UCSD-AML1 (cell line): ENCODE data around the gene PTPRD.
A peak's percentile ranks its signal among the peaks of the same experiment; 100 is the strongest.

ENCODE experiments used
- DNase-seq: peaks from one replicate; lab custom pipeline; 2025; ENCODE audit not compliant: unreplicated experiment; lab: John Stamatoyannopoulos, UW

PTPRD gene

DNA sequence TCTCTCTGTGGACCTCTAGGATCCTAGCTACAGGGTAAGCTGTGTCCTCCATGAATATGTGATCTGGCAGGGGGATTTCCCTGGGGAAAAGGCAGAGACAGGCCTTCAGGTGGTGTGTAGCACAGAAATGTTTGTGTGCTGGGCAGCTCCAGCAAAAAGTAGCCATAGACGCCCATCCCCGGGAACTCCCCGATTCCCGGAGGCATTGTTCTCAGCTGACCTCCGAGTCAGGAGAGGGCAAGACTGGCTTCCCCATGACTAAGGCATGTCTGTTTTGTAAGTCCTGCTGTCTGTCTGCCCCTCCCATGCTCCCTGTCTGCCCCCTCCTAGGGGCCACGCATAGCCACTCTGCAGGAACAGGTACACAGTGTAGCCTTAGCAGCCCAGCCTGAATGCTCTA lies 834.5 kb downstream of the PTPRD start:
- peak; percentile 4 for DNase-seq

DNA sequence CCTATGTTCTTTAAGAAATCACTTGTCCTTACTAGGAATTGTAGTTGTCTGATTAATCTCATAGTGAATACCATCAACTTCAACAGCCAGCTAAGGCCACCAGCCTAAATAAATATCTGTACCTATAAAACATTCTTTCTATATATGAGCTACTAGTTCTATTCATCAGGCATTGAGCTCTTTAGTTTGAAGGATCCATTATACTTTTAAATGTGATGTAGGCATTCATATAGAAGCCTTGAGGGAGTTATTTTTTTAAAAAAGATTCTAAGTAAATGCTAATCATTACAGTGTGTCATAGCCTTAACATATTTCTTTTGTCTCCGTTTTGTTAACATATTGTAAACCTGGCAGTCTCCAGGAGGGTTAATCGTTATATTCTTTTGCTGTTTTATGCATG lies 838.3 kb downstream of the PTPRD start:
- no peak for DNase-seq

DNA sequence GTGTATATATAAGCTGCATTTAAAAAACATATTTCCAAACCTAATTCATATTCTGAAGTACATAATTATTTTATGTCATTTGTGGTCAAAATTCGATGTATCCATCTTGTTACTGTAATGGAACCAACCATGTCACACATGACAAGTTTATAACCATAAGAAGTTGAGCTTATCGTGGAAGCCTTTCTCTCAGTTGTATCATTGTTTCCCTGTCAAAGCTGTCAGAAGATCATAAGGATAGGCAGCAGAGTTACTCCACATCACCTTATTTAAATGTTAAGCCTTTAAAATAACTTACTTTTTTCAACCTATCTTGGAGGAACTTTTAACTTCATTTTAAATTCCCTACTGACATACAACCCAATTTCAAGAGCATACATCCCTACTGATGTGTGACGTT lies 841.5 kb downstream of the PTPRD start:
- no peak for DNase-seq

DNA sequence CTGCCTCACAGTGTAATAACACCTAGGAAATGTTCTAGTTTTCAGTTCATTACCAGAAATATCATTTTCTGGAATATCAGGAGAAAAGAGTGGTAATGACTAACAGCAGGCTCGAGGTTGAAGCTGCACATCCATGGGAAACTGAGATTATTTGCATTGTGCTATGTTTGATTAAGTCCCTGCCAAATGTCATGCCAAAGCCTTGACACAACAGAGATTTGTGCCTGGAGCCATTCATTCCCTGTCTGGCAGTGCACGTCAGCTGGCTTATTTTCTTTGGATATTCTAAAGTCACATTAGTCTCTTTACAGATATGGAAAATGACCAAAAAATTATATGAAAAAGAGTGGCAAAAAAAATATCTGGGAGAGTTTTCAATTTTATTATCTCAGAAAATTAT lies 848.0 kb downstream of the PTPRD start:
- no peak for DNase-seq

DNA sequence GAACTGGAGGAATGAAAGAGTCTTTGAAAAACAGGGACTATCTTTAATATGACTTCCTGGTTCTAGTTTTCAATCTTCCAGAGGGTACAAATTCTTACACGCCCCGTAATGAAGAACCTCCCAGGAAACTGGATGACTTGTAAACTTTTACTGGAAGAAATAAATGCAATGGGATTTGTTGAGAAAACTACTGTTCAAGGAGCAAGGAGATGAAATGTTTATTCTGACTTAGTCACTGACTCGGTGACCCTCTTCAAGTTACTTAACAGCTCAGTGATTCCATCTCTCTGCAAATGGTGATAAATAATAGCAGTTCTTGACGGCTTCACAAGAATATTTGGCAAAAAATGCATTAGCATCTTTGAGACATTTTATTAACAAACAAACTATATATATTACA lies 858.6 kb downstream of the PTPRD start:
- DNase-seq, result no peak

DNA sequence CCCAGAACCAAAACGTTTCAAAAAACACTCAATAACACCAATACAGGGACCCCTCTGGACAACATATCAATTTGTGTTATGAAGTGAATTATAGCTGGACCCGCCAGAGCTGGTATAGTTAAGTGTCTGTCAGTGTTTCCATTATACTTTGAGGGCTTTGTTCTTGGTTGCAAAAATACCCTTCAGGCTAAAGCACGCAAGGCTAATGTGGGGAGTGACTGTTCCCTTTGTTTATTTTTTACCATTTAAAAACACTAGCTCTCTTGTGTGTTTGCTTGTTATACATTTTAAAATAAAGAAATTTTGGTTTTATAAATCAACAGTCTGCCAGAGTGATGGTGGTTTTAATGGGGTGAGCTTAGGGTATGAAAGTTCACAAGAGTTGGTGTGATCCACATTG lies 859.5 kb downstream of the PTPRD start:
- DNase-seq, result no peak

DNA sequence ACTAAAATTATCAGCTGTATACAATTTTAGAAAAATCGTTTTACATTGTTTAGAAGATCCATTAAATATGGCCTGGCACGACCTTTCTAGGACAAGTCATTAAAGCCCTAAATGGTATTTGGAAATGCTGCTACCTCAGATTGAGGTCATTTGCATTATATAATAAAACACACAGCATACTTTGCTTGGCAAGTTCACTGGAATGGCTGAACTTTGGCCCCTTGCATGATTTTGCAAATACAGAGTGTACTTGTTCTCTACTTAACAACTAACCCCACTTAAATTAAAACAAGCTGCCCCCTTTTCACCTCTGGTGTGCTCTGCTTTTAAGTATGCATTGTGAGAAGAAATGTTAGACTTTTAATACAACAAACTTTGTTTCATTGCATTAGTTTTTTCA lies 860.1 kb downstream of the PTPRD start:
- DNase-seq, result no peak

DNA sequence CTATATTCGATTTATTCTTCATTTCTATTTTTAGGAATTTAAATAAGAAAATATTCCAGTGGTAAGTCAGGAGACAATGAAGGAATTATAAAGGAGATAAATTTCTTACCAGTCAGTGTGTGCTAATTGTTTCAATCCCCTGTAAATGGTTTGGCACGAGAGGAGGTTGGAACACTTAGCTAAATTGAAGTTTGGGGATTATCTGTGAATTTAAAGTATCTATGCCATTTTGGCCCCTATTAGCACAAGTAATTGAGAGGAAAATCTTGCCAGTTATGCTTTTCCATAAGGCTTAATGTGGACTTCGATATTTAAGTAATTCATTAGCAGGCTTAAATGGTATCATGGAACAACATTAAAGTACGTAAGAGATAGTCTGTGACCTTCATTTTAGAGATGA lies 860.8 kb downstream of the PTPRD start:
- DNase-seq, result no peak

DNA sequence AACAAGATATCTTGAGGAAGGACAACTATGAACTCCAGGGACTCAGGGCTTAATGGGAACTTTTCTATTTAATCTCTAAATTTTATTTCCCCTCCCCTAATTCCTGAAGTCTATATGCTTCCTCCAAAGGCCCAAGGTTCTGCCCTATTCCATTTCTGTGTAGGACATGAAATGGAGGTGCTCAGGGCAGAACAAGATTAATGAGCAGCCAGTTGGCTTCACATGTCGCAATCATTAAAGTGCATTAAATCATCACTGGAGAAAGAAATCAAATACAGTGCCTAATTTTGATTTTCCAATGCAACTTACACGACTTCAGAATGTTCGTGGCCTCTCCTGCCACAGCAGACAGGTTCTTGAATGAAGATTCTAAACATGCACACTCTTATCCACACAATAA lies 862.1 kb downstream of the PTPRD start:
- no peak for DNase-seq

DNA sequence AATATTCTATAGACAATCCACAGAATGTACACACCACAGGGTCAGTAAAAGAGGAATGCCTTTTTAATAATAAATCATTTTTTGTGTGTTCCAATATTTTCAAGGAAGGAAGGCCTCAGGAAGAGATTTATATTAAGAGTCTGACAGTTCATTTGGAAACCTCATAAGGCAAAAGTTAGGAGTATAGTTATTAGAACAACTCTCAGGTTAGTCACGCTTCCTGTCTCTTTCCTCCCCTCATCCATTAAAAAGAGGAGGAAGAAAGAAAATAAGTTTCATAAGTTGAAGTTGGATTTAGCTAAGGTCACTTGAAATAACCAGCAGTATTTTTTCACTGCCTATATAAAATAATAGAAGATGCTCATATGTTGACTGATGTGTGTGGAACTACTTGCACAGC lies 863.2 kb downstream of the PTPRD start:
- no peak for DNase-seq

DNA sequence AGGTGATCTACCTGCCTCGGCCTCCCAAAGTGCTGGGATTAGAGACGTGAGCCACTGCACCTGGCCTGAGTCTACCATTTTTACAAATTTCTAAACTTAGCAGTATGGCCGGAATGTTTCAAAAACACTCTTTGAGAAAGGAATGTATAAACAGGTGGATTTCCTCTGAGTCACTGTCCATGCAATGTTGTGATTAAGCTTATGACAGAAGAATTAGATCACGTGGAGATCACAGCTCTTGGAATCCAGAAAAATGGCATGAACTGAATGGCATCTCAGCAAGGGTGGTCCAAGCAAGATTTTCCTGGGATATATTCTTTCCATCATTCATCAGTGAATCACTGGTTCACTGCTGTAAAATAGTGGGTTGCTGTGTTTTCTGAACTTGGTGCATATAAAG lies 865.0 kb downstream of the PTPRD start:
- no peak for DNase-seq

DNA sequence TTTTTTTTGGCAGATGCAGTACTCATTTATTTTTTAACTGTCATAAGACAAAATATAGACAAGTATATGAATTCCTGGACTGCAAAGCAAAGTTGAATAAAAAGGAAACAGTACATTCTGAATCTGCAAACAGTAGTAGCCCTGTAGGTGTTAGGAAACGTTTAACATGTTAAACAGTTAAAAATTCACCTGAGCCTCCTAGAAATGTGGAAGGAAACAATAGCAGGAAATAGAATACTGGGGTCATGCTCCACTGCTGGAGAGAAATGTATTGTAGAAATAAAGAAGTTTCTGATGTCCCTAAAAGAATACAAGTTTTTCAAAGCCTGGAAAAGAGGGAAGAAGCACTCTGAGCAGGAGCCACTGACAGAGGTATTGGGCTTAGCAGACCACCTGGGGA lies 866.0 kb downstream of the PTPRD start:
- DNase-seq, result no peak

DNA sequence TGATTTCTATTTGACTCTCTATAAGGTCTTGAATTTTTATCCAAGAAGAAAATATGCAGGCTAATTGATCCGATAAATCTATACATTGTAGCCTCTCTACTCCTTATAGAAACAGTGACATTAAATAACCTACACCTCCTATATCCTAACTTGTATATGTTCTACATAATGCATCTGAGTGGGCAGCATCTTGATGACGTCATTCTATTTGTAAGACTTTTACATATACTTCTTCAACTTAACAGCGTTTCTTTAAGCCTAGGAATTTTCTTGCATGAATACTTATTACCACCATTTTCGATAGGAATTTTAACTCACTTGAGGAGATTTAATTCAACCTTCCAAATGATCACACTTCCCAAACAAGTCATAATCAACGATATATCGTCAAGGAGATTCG lies 869.0 kb downstream of the PTPRD start:
- DNase-seq, result no peak

DNA sequence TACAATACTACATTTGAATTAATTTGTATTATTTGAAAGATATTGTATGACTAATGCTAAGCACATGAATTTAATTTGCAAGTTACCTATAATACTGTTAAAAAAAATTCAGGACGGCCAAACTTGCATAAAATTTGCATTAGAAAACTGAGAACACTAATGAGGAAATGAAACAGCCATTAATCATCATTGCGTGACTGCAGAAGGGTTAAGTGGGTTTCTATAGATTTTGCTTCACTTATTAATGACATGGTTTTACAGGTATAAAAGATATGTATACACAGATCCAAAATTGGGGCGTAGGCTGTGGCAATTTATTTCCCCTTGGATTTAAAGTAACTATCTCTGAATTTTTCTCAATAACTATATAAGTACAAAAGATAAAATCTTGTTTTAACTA lies 882.6 kb downstream of the PTPRD start:
- DNase-seq, result no peak

DNA sequence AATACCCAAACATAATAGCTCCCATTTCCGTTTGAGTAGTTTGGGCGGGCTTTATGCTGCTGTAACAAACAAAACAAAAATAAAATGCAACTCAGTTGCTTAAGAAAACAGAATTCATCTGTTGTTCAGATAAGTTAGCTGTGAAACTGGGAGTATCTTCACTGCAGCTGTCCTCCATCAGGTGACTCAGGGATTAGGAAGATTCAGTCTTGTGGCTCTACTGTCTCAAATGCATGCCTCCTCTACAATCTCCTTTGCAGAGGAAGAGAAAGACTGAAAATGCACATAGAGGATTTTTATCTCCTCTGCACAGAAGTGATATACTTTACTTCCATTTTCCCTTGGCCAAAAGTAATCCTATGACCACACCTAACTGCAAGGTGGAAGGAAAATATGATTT lies 883.7 kb downstream of the PTPRD start:
- DNase-seq, result no peak

DNA sequence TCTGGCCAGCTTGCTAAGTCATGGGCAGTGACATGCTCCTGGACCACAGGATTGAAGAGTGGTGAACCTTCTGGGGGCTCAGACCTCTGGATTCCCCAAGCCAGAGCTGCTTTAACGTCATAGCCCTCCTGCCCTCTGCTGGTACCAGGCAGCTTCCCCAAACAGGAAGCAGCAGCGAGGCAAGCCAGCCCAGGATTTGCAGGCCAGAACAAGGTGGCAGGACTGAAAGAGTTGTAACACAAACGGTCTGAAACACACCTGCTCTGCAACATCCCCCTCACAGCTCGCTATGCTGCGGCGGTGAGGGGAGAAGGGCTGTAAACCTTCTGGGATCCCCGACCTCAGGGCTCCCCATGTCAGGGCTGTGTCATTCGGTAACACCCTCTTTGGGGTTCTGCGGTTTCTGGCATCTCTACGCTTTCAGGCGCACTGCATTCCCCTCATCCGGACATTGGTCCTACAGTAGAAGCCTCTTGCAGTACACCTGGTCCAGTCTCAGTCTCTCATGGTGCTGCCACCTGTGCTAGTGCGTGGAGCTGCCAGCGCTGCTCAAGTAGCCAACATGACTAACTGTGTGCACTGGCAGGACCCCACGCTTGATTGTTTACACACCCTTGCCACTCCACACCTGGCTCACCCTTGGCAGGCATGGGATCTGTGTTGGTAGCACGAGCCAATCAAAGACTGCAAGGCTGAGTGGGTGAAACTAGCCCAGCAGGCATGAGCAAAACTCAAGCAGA lies 893.3 kb downstream of the PTPRD start:
- no peak for DNase-seq

DNA sequence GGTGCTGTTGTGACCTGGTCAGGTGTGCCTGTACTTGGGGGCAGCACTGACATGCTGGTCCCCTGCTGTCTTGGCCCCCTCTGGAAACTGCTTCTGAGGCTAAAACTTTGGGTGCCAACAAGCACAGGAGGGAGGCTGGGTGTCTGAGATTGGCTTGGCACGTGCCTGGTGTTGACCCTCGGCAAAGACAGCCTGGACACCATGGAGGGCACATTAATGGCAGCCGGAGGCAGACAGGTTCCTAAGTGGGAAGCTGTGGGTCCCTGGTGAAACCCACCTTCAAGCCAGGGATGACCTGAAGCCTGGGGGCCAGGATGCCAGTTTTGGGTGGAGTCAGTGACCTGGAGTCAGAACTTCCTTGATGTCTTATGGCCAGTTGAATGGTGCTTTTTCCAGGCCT lies 894.1 kb downstream of the PTPRD start:
- DNase-seq, result no peak

DNA sequence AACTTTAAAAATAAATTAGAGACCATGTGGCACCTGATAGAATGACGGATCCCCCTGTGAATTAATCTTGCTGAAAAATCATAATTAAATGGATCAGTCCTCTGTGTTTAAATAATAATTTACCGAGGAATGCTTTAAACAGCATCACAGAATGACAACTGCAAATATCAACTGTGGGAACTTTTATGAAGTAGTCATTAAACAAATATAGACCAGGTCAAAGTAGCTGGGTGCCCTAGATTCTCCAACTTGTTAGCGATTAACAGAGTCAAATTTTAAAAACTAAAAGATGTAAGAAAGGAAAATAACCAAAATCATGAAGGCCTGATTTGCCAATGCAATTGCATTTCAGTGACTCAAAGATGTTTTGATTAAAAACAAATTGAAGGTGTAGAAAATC lies 933.4 kb downstream of the PTPRD start:
- DNase-seq, result no peak

DNA sequence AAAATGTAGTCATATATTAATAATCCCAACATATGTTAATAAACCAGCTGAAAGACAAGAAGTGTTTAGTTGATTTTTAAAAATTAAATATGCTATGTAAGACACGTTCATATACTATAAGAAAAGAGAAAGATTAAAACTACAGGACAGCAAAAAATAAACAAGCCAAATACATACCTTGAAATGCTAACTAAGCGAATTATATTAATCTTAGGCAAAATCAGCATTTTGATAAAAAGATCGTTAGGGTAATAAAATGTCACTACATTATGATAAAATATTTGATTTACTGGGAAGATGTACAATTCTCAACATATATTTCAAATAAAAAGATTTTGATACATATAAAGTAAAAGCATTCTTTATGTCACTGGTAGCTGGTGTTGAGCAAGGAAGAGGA lies 938.3 kb downstream of the PTPRD start:
- DNase-seq, result no peak

DNA sequence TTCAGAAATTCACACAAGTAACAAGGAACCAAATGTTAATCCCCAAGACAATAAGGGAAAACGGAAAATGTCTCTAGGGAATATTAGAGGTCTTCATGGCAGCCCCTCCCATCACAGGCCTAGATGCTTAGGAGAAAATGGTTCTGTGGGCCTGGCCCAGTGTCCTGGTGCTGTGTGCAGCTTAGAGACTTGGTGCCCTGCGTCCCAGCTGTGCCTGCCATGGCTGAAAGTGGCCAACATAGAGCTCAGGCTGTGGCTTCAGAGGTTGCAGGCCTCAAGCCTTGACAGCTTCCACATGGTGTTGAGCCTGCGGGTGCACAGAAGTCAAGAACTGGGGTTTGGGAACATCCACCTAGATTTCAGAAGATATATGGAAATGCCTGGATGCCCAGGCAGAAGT lies 942.3 kb downstream of the PTPRD start:
- DNase-seq, result no peak

DNA sequence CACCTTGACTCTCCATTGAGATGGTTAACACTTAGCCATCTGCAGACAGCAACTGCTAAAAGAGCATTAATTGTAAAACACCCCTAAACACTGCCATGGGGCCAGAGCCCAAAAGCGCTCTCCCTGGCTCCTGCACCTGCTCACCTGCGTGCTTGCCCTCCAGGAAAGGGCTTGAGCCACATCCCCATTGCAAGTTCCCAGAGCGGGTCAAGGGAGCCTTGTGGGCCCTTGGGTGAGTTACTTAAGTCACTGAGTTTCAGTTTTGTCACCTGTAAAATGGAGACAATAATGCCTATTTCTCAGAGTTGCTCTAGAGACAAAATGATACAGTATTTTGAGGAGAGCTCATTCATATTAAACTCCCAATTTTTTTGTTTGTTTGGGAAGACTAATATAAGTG lies 967.8 kb downstream of the PTPRD start:
- DNase-seq, result peak; percentile 6

DNA sequence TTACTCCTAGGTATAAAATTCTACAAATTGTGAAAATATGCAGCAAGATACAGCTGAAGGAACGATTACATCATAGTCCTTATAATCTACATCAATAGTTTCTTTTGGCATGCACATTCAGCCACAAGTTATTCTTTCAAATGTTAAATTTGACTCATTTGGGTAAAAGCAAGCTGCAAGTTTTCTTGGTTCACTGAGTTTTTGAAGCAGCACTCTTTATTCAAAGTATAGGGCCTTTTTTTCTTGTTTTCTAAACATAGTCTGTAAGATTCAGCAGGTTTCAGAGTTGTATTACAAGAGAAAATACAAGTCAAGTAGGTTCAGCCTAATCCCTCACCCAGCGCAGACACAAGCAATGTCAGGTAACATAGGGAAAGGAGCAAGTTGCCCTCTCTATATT lies 981.5 kb downstream of the PTPRD start:
- no peak for DNase-seq

DNA sequence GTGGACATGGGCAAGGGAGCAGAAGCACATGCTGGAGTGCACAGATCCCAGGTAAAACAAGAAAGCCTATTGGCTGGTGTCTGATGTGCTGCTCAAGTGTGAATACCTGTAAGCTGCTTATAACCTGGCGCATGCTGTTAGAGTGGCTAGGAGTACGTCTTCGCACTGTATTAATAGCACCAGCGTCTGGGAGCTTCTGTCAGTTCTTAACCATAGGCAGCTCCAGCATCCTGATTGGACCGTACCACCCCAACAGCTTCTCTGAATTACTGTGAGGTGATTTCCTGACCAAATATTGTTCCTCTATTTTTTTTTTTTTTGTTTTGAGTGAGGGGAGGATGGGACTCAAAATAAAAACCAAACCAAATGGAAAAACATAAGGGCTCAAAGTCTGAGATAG lies 987.6 kb downstream of the PTPRD start:
- no peak for DNase-seq

DNA sequence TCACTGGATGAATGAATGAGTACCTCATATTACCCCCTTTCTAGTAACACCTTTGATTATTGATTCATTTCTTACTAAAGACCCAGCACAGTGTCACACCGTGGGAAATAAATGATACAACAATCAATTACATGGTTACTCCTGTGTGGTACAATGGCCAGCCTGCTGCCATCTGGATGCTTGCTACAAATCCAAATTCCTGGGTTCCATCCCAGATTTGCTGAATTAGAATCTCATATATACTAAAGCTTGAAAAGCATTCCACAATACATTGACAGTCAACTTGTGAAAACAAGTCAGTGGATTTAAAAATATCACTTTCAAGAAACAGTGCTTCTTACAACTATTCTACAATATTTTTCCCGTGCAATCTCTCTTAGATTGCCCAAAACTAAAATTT lies 989.3 kb downstream of the PTPRD start:
- no peak for DNase-seq
